ENCODE data around the gene ARRB1. TPM values are rescaled to one million over a fixed set of nuclear protein-coding genes. Genes with fewer than 3 reads are reported as not detected.
A peak's percentile ranks its signal among the peaks of the same experiment; 100 is the strongest.

ARRB1 gene
- polyA plus RNA-seq, 2 of the 4 experiments (the other 2 are of a cell fraction) = 6.8 to 14.3 TPM

DNA sequence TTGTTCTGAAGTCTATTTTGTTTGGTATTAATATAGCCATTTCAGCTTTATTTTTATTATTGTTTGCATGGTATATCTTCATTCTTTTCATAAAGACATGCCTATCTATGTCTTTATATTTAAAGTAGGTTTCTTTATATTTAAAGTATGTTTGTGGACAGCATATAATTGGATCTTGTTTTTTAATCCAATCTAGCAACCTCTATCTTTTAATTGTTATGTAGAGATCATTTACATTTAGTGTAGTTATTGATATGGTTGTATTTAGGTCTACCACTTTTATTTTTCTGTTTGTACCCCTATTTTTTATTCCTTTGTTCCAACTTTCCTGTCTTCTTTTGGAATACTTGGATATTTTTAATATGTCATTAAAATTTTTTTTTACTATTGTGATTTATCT lies 97.1 kb downstream of the ARRB1 start:
- FAIRE-seq (no peak), DNase-seq (ENCODE audit: low read depth in 1 of 2, low spot score in 1 of 2) (no peak), ATAC-seq (no peak)
- TF ChIP-seq, protein P1, sequence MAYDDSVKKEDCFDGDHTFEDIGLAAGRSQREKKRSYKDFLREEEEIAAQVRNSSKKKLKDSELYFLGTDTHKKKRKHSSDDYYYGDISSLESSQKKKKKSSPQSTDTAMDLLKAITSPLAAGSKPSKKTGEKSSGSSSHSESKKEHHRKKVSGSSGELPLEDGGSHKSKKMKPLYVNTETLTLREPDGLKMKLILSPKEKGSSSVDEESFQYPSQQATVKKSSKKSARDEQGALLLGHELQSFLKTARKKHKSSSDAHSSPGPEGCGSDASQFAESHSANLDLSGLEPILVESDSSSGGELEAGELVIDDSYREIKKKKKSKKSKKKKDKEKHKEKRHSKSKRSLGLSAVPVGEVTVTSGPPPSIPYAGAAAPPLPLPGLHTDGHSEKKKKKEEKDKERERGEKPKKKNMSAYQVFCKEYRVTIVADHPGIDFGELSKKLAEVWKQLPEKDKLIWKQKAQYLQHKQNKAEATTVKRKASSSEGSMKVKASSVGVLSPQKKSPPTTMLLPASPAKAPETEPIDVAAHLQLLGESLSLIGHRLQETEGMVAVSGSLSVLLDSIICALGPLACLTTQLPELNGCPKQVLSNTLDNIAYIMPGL (CRISPR knock-in tag; IDR thresholded peaks at IDR 0.05; ENCODE audit: borderline replicate concordance) = no peak
- TF ChIP-seq SREBF2 (IDR thresholded peaks at IDR 0.05) (no peak), TFCP2L1 (CRISPR knock-in tag; IDR thresholded peaks at IDR 0.05) (no peak), RFX5 (IDR thresholded peaks at IDR 0.05) (no peak), RCOR1 (IDR thresholded peaks at IDR 0.05; ENCODE audit: low read depth, low read length) (no peak), ESRRA (IDR thresholded peaks at IDR 0.05; ENCODE audit: borderline replicate concordance, low read length) (no peak), MYC (IDR thresholded peaks at IDR 0.05; ENCODE audit: borderline replicate concordance, low read length) (no peak), RAD21 (conservative IDR thresholded peaks at IDR 0.05 in 1 of 2, IDR thresholded peaks at IDR 0.05 in 1 of 2) (no peak), POLR2AphosphoS2 (conservative IDR thresholded peaks at IDR 0.05; ENCODE audit: low read length) (no peak), KDM1A (IDR thresholded peaks at IDR 0.05; ENCODE audit: low read depth) (no peak), FOSL2 (IDR thresholded peaks at IDR 0.05) (no peak), FOSL2 (CRISPR knock-in tag; IDR thresholded peaks at IDR 0.05) (no peak), KDM5A (IDR thresholded peaks at IDR 0.05) (no peak), SMC3 (IDR thresholded peaks at IDR 0.05) (no peak)
- TF ChIP-seq, protein P2, sequence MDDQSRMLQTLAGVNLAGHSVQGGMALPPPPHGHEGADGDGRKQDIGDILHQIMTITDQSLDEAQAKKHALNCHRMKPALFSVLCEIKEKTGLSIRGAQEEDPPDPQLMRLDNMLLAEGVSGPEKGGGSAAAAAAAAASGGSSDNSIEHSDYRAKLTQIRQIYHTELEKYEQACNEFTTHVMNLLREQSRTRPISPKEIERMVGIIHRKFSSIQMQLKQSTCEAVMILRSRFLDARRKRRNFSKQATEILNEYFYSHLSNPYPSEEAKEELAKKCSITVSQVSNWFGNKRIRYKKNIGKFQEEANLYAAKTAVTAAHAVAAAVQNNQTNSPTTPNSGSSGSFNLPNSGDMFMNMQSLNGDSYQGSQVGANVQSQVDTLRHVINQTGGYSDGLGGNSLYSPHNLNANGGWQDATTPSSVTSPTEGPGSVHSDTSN (IDR thresholded peaks at IDR 0.05) = no peak
- TF ChIP-seq, protein P3, sequence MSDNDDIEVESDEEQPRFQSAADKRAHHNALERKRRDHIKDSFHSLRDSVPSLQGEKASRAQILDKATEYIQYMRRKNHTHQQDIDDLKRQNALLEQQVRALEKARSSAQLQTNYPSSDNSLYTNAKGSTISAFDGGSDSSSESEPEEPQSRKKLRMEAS (IDR thresholded peaks at IDR 0.05) = no peak
- TF ChIP-seq, protein P4, sequence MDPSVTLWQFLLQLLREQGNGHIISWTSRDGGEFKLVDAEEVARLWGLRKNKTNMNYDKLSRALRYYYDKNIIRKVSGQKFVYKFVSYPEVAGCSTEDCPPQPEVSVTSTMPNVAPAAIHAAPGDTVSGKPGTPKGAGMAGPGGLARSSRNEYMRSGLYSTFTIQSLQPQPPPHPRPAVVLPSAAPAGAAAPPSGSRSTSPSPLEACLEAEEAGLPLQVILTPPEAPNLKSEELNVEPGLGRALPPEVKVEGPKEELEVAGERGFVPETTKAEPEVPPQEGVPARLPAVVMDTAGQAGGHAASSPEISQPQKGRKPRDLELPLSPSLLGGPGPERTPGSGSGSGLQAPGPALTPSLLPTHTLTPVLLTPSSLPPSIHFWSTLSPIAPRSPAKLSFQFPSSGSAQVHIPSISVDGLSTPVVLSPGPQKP (IDR thresholded peaks at IDR 0.05; ENCODE audit: low read depth, low read length) = no peak
- ChIA-PET POLR2A (no interaction called here), CTCF (interaction anchor here (2.0 kb wide), 1 partner anchor 232 kb away, joined by 6 read pairs; no protein-coding TSS in a partner anchor)
- Histone ChIP-seq H3K4me2 (no peak overlapping the region), H3K27ac (no peak overlapping the region), H3K9me3 (peaks cover 26% of the 10 kb centered on the region), H3K4me1 (no peaks in the 10 kb centered on the region), H3K4me3 (no peak overlapping the region)

DNA sequence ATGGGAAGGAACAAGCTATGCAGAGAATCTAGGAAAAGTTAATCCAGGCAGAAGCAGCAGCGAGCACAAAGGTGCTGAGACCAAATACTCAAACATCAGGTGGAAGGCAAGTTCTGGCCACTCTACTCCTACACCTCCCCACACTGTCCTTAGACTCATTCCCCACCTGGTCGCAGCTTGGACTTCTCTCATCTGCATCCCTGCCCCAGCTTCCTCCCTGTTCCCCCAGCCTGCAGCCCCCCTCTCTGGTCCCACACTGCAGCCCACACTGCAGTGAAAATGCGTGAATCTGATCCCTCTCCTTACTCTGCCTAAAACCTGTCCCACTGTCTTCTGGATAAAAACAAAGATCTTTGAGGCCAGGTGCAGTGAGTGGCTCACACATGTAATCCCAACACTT lies 101.8 kb downstream of the ARRB1 start:
- Histone ChIP-seq H3K4me3 (no peak overlapping the region), H3K4me1 (no peaks in the 10 kb centered on the region), H3K4me2 (no peak overlapping the region), H3K27ac (no peak overlapping the region), H3K9me3 (peaks cover 23% of the 10 kb centered on the region)
- ChIA-PET POLR2A (no interaction called here), CTCF (interaction anchor here (1.0 to 19.6 kb wide), 27 partner anchors 10 to 795 kb away, joined by 3 to 445 read pairs (median 10); partner anchors contain the start of genes SLCO2B1, SPCS2, TPBGL and XRRA1)
- FAIRE-seq (no peak), DNase-seq (ENCODE audit: low read depth in 1 of 2, low spot score in 1 of 2) (no peak), ATAC-seq (peak in 1 of 2 experiments; percentile 28; a peak in 3 of 6 replicates)
- TF ChIP-seq FOSL2 (IDR thresholded peaks at IDR 0.05) (no peak), FOSL2 (CRISPR knock-in tag; IDR thresholded peaks at IDR 0.05) (no peak), JUNB (IDR thresholded peaks at IDR 0.05) (no peak), CBX8 (IDR thresholded peaks at IDR 0.05) (no peak), HEYL (CRISPR knock-in tag; IDR thresholded peaks at IDR 0.05) (no peak), HDAC2 (IDR thresholded peaks at IDR 0.05) (no peak), TP53 (CRISPR knock-in tag; IDR thresholded peaks at IDR 0.05) (no peak), SREBF2 (IDR thresholded peaks at IDR 0.05) (no peak), HOXB5 (CRISPR knock-in tag; IDR thresholded peaks at IDR 0.05) (no peak), ESRRA (IDR thresholded peaks at IDR 0.05; ENCODE audit: borderline replicate concordance, low read length) (no peak), CEBPB (IDR thresholded peaks at IDR 0.05) (no peak), FOSB (CRISPR knock-in tag; IDR thresholded peaks at IDR 0.05) (no peak), EHF (CRISPR knock-in tag; IDR thresholded peaks at IDR 0.05) (no peak)
- TF ChIP-seq, protein P5, sequence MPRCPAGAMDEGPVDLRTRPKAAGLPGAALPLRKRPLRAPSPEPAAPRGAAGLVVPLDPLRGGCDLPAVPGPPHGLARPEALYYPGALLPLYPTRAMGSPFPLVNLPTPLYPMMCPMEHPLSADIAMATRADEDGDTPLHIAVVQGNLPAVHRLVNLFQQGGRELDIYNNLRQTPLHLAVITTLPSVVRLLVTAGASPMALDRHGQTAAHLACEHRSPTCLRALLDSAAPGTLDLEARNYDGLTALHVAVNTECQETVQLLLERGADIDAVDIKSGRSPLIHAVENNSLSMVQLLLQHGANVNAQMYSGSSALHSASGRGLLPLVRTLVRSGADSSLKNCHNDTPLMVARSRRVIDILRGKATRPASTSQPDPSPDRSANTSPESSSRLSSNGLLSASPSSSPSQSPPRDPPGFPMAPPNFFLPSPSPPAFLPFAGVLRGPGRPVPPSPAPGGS (IDR thresholded peaks at IDR 0.05) = no peak
- TF ChIP-seq, protein P6, sequence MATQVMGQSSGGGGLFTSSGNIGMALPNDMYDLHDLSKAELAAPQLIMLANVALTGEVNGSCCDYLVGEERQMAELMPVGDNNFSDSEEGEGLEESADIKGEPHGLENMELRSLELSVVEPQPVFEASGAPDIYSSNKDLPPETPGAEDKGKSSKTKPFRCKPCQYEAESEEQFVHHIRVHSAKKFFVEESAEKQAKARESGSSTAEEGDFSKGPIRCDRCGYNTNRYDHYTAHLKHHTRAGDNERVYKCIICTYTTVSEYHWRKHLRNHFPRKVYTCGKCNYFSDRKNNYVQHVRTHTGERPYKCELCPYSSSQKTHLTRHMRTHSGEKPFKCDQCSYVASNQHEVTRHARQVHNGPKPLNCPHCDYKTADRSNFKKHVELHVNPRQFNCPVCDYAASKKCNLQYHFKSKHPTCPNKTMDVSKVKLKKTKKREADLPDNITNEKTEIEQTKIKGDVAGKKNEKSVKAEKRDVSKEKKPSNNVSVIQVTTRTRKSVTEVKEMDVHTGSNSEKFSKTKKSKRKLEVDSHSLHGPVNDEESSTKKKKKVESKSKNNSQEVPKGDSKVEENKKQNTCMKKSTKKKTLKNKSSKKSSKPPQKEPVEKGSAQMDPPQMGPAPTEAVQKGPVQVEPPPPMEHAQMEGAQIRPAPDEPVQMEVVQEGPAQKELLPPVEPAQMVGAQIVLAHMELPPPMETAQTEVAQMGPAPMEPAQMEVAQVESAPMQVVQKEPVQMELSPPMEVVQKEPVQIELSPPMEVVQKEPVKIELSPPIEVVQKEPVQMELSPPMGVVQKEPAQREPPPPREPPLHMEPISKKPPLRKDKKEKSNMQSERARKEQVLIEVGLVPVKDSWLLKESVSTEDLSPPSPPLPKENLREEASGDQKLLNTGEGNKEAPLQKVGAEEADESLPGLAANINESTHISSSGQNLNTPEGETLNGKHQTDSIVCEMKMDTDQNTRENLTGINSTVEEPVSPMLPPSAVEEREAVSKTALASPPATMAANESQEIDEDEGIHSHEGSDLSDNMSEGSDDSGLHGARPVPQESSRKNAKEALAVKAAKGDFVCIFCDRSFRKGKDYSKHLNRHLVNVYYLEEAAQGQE (IDR thresholded peaks at IDR 0.05) = no peak
- TF ChIP-seq, protein P7, sequence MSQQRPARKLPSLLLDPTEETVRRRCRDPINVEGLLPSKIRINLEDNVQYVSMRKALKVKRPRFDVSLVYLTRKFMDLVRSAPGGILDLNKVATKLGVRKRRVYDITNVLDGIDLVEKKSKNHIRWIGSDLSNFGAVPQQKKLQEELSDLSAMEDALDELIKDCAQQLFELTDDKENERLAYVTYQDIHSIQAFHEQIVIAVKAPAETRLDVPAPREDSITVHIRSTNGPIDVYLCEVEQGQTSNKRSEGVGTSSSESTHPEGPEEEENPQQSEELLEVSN (IDR thresholded peaks at IDR 0.05; ENCODE audit: borderline replicate concordance, low read depth) = no peak
- 28% methylated on average over 3 of the region's 3 CpGs for WGBS (ENCODE audit: missing lambda C conversion rate)

Data from A549 (cell line).